ENCODE measurements around the gene CLN3.
"Not testable (repeated sequence)": the region's sequence is repeated elsewhere in the genome, so short reads cannot be mapped to it uniquely, and the experiment has no call there.

The CLN3 gene

DNA sequence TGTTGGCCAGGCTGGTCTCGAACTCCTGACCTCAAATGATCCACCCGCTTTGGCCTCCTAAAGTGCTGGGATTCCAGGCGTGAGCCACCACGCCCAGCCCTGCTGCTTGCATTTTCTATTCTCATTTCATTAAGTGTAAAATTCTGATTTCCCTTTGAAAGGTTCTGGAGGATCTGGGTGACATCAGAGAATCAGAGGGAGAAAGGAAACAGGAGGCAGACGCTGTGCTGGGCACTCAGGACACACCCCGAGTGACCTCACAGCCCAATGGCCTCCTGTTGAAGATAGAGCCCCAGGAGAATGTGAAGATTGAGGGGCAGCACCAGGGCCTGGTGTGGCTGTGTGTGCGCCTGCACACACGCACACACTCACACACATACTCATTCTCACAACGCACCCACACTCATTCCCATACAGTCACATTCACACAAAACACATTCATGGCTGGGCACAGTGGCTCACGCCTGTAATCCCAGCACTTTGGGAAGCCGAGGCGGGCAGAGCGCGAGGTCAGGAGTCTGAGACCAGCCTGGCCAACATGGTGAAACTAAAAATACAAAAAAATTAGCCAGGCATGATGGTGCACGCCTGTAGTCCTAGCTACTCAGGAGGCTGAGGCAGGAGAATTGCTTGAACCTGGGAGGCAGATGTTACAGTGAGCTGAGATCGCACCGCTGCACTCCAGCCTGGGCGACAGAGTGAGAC is 8.8 kb upstream of the CLN3 start:
- not testable (repeated sequence) for H3K9me3 ChIP-seq (ENCODE audit: control insufficient read depth in 1 of 2, low read length in 2 of 2); H3K36me3 ChIP-seq (ENCODE audit: control insufficient read depth in 1 of 2, insufficient read depth in 2 of 2, low read length in 2 of 2); H3K4me1 ChIP-seq (ENCODE audit: control insufficient read depth in 1 of 2, insufficient read depth in 2 of 2, low read length in 2 of 2); H3K9ac ChIP-seq (ENCODE audit: low read depth in 1 of 2, low read length in 2 of 2); H3K27ac ChIP-seq (ENCODE audit: low read depth, low read length); H3K4me3 ChIP-seq (ENCODE audit: low read depth in 1 of 2, low read length in 2 of 2); H3K27me3 ChIP-seq (ENCODE audit: control insufficient read depth in 1 of 2, insufficient read depth in 2 of 2, low read length in 2 of 2)

DNA sequence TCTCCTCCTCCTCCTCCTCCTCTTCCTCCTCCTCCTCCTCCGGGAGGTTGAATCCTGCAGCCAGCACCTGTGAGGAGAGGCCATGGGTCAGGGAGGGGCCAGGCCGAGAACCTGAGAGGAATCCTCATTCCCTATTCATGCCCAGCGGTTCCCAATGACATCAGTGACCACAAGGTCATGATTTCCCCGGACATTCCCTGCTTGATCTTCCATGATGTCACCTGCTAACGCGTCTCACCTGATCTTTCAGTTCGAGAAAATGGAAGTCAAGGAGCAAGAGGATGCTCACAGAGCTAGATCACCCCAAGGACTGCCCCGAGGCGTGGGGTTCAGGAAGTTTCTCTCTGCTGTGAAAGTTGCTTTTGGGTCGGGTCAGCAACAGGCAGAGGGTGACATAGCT is 8.0 kb upstream of the CLN3 start:
- no peak overlapping the region for H3K9ac ChIP-seq (ENCODE audit: low read depth in 1 of 2, low read length in 2 of 2)
- H3K27ac ChIP-seq (ENCODE audit: low read depth, low read length) = no peak overlapping the region
- H3K9me3 ChIP-seq (ENCODE audit: control insufficient read depth in 1 of 2, low read length in 2 of 2) = no peaks in the 10 kb centered on the region
- no peaks in the 10 kb centered on the region for H3K27me3 ChIP-seq (ENCODE audit: control insufficient read depth in 1 of 2, insufficient read depth in 2 of 2, low read length in 2 of 2)
- H3K4me1 ChIP-seq (ENCODE audit: control insufficient read depth in 1 of 2, insufficient read depth in 2 of 2, low read length in 2 of 2) = peaks cover 0 to 10% of the 10 kb centered on the region in 2 donors
- no peak overlapping the region for H3K4me3 ChIP-seq (ENCODE audit: low read depth in 1 of 2, low read length in 2 of 2)
- H3K36me3 ChIP-seq (ENCODE audit: control insufficient read depth in 1 of 2, insufficient read depth in 2 of 2, low read length in 2 of 2) = no peaks in the 10 kb centered on the region

GRCh38 chr16:28498666-28499381 is 7.0 kb upstream of the CLN3 start:
- Histone ChIP-seq H3K9ac (ENCODE audit: low read depth in 1 of 2, low read length in 2 of 2) (no peak overlapping the region), H3K4me3 (ENCODE audit: low read depth in 1 of 2, low read length in 2 of 2) (no peak overlapping the region), H3K4me1 (ENCODE audit: control insufficient read depth in 1 of 2, insufficient read depth in 2 of 2, low read length in 2 of 2) (peaks cover 0 to 16% of the 10 kb centered on the region in 2 donors), H3K9me3 (ENCODE audit: control insufficient read depth in 1 of 2, low read length in 2 of 2) (no peaks in the 10 kb centered on the region), H3K36me3 (ENCODE audit: control insufficient read depth in 1 of 2, insufficient read depth in 2 of 2, low read length in 2 of 2) (no peaks in the 10 kb centered on the region), H3K27ac (ENCODE audit: low read depth, low read length) (no peak overlapping the region), H3K27me3 (ENCODE audit: control insufficient read depth in 1 of 2, insufficient read depth in 2 of 2, low read length in 2 of 2) (no peaks in the 10 kb centered on the region)

GRCh38 chr16:28497861-28498599 is 6.2 kb upstream of the CLN3 start:
- Histone ChIP-seq H3K9me3 (ENCODE audit: control insufficient read depth in 1 of 2, low read length in 2 of 2) (no peaks in the 10 kb centered on the region), H3K36me3 (ENCODE audit: control insufficient read depth in 1 of 2, insufficient read depth in 2 of 2, low read length in 2 of 2) (no peaks in the 10 kb centered on the region), H3K9ac (ENCODE audit: low read depth in 1 of 2, low read length in 2 of 2) (no peak overlapping the region), H3K4me3 (ENCODE audit: low read depth in 1 of 2, low read length in 2 of 2) (no peak overlapping the region), H3K4me1 (ENCODE audit: control insufficient read depth in 1 of 2, insufficient read depth in 2 of 2, low read length in 2 of 2) (peaks cover 0 to 16% of the 10 kb centered on the region in 2 donors), H3K27me3 (ENCODE audit: control insufficient read depth in 1 of 2, insufficient read depth in 2 of 2, low read length in 2 of 2) (no peaks in the 10 kb centered on the region), H3K27ac (ENCODE audit: low read depth, low read length) (no peak overlapping the region)

GRCh38 chr16:28497386-28497785 is 5.5 kb upstream of the CLN3 start:
- Histone ChIP-seq H3K27ac (ENCODE audit: low read depth, low read length) (no peak overlapping the region), H3K36me3 (ENCODE audit: control insufficient read depth in 1 of 2, insufficient read depth in 2 of 2, low read length in 2 of 2) (no peaks in the 10 kb centered on the region), H3K9me3 (ENCODE audit: control insufficient read depth in 1 of 2, low read length in 2 of 2) (no peaks in the 10 kb centered on the region), H3K4me1 (ENCODE audit: control insufficient read depth in 1 of 2, insufficient read depth in 2 of 2, low read length in 2 of 2) (peaks cover 0 to 16% of the 10 kb centered on the region in 2 donors), H3K27me3 (ENCODE audit: control insufficient read depth in 1 of 2, insufficient read depth in 2 of 2, low read length in 2 of 2) (no peaks in the 10 kb centered on the region), H3K9ac (ENCODE audit: low read depth in 1 of 2, low read length in 2 of 2) (no peak overlapping the region), H3K4me3 (ENCODE audit: low read depth in 1 of 2, low read length in 2 of 2) (no peak overlapping the region)

- Histone ChIP-seq H3K9me3 (ENCODE audit: control insufficient read depth in 1 of 2, low read length in 2 of 2) (no peaks in the 10 kb centered on the region), H3K4me1 (ENCODE audit: control insufficient read depth in 1 of 2, insufficient read depth in 2 of 2, low read length in 2 of 2) (peaks cover 0 to 16% of the 10 kb centered on the region in 2 donors), H3K9ac (ENCODE audit: low read depth in 1 of 2, low read length in 2 of 2) (no peak overlapping the region), H3K27ac (ENCODE audit: low read depth, low read length) (no peak overlapping the region), H3K4me3 (ENCODE audit: low read depth in 1 of 2, low read length in 2 of 2) (no peak overlapping the region), H3K27me3 (ENCODE audit: control insufficient read depth in 1 of 2, insufficient read depth in 2 of 2, low read length in 2 of 2) (no peaks in the 10 kb centered on the region), H3K36me3 (ENCODE audit: control insufficient read depth in 1 of 2, insufficient read depth in 2 of 2, low read length in 2 of 2) (no peaks in the 10 kb centered on the region)
Measured at GRCh38 chr16:28496844-28497243, 5.0 kb upstream of the CLN3 start.

DNA sequence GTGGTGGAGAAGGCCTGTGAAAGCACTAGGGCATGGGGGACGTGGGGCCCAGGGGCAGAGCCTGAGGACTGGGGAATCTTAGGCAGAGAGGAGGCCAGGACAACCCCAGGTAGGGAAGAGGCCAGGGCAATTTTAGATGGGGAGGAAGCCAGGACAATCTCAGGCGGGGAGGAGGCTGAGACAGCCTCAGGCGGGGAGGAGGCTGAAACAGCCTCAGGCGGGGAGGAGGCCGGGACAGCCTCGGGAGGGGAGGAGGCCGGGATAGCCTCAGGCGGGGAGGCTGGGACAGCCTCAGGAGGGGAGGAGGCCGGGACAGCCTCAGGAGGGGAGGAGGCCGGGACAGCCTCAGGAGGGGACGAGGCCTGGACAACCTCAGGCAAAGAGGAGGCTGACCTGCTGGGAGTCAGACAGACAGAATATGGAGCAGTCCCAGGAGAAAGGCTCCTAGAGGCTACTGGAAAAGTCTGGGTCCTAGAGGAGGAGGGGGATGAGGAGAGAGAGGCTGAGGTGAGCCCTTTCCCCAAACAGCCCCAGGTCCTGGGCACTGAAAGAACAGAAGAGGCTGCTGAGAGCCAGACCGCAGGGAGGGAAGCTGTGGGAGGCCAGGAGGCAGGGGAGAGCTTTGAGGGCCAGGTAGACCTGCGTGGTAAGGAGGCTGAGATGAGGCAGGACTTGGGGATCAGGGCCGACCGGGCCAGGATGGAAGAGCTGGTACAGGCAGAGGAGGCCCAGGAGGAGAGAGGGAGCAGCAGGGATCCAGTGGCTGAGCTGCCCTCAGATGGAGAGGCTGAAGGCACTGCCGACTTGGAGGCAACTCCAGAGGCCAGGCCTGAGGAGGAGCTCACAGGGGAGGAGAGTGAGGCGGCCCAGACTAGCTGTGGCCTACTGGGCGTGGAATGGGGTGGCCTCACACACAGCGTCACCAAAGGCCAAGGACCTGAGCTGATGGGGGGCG is 4.2 kb upstream of the CLN3 start:
- no peaks in the 10 kb centered on the region for H3K27me3 ChIP-seq (ENCODE audit: control insufficient read depth in 1 of 2, insufficient read depth in 2 of 2, low read length in 2 of 2)
- peak overlapping the region; percentile 53 to 54 for H3K9ac ChIP-seq (ENCODE audit: low read depth in 1 of 2, low read length in 2 of 2)
- peaks cover 0 to 19% of the 10 kb centered on the region in 2 donors for H3K4me1 ChIP-seq (ENCODE audit: control insufficient read depth in 1 of 2, insufficient read depth in 2 of 2, low read length in 2 of 2)
- H3K36me3 ChIP-seq (ENCODE audit: control insufficient read depth in 1 of 2, insufficient read depth in 2 of 2, low read length in 2 of 2) = no peaks in the 10 kb centered on the region
- peak overlapping the region; percentile 48 to 60 for H3K4me3 ChIP-seq (ENCODE audit: low read depth in 1 of 2, low read length in 2 of 2)
- H3K9me3 ChIP-seq (ENCODE audit: control insufficient read depth in 1 of 2, low read length in 2 of 2) = no peaks in the 10 kb centered on the region
- H3K27ac ChIP-seq (ENCODE audit: low read depth, low read length) = no peak overlapping the region

GRCh38 chr16:28495098-28495793 is 3.4 kb upstream of the CLN3 start:
- H3K9ac ChIP-seq (ENCODE audit: low read depth in 1 of 2, low read length in 2 of 2) = peak overlapping the region; percentile 53 to 54
- H3K27me3 ChIP-seq (ENCODE audit: control insufficient read depth in 1 of 2, insufficient read depth in 2 of 2, low read length in 2 of 2) = no peaks in the 10 kb centered on the region
- no peaks in the 10 kb centered on the region for H3K36me3 ChIP-seq (ENCODE audit: control insufficient read depth in 1 of 2, insufficient read depth in 2 of 2, low read length in 2 of 2)
- peak overlapping the region; percentile 69 for H3K27ac ChIP-seq (ENCODE audit: low read depth, low read length)
- peak overlapping the region; percentile 48 to 60 for H3K4me3 ChIP-seq (ENCODE audit: low read depth in 1 of 2, low read length in 2 of 2)
- no peaks in the 10 kb centered on the region for H3K9me3 ChIP-seq (ENCODE audit: control insufficient read depth in 1 of 2, low read length in 2 of 2)
- peaks cover 0 to 19% of the 10 kb centered on the region in 2 donors for H3K4me1 ChIP-seq (ENCODE audit: control insufficient read depth in 1 of 2, insufficient read depth in 2 of 2, low read length in 2 of 2)

DNA sequence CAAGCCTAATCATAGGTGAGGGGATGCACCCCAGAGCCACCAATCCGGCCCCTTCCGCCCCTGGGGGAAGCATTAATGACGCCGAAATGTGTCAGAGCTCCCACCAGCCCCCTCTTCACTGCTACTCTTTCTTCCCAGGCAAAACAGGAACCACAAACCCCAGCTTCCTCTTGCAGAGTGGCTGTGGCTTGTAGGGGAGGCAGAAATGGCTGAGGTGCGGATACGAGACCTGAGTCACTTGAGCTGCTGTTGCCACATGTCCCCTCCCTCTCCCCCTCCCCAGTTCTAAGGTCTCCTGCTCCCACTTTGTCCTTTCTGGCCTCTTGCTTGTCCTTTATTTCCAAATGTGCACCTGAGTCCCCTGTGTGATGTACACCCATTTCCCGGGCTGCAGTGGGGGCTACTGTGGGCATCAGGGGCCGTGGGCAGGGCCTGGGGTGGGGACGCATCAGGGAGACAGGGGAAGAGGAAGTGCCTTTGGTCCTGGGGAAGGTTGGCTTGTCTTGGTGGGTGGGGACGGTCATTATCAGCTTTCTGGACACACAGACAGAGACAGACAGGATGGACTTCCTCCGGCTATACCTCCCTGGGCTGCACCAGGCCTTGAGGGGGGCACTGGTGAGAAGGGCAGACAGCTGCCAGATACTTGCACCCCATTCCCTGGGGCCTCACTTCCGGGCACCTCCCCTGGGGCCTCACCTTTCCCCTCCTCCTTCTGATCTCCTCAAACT is 2.4 kb upstream of the CLN3 start, which contains the start of gene APOBR:
Gene APOBR (plus strand): TSS at position 523 of the 731 bp plus-strand sequence. CDS start 39 bp downstream, at position 562.
- Histone ChIP-seq H3K4me3 (ENCODE audit: low read depth in 1 of 2, low read length in 2 of 2) (peak within 1 kb of the TSS; percentile 48 to 60), H3K27ac (ENCODE audit: low read depth, low read length) (peak within 1 kb of the TSS; percentile 73)

More for the DNA sequence above, 2.4 kb upstream of the CLN3 start, which contains the start of gene APOBR:
- no peaks in the 10 kb centered on the region for H3K9me3 ChIP-seq (ENCODE audit: control insufficient read depth in 1 of 2, low read length in 2 of 2)
- H3K27me3 ChIP-seq (ENCODE audit: control insufficient read depth in 1 of 2, insufficient read depth in 2 of 2, low read length in 2 of 2) = no peaks in the 10 kb centered on the region
- peak within 1 kb of the TSS; percentile 53 to 54 for H3K9ac ChIP-seq (ENCODE audit: low read depth in 1 of 2, low read length in 2 of 2)
- peaks cover 0 to 19% of the 10 kb centered on the region in 2 donors for H3K4me1 ChIP-seq (ENCODE audit: control insufficient read depth in 1 of 2, insufficient read depth in 2 of 2, low read length in 2 of 2)
- peaks cover 0 to 1% of the 10 kb centered on the region in 2 donors for H3K36me3 ChIP-seq (ENCODE audit: control insufficient read depth in 1 of 2, insufficient read depth in 2 of 2, low read length in 2 of 2)
